Non-pigmented ciliary epithelial cell (primary cell): ENCODE results near the gene CELF3.
"Not testable (repeated sequence)": the region's sequence is repeated elsewhere in the genome, so short reads cannot be mapped to it uniquely, and the experiment has no call there.

ENCODE experiments used
- DNase-seq: peaks from one replicate; pipeline ENCODE4 v3.0.0-alpha.2; 2010; ENCODE audit warnings: low read depth

Gene CELF3

GRCh38 chr1:151716771-151717631 is at the start of gene CELF3:
Gene CELF3 (minus strand): TSS chr1:151716803. CDS start chr1:151716020, 783 bp downstream.
- no peak for DNase-seq

- DNase-seq: no peak
Observed at GRCh38 chr1:151763990-151764389, 47.4 kb upstream of the CELF3 start.

GRCh38 chr1:151762941-151763921 is 46.6 kb upstream of the CELF3 start, which contains the start of gene MRPL9:
Gene MRPL9 (minus strand): TSS chr1:151763496. CDS start chr1:151763479, 17 bp downstream.
- DNase-seq: peak; percentile 23

GRCh38 chr1:151760597-151761385 is 44.2 kb upstream of the CELF3 start:
- no peak for DNase-seq

GRCh38 chr1:151759241-151759640 is 42.6 kb upstream of the CELF3 start:
- no peak for DNase-seq

GRCh38 chr1:151756291-151756690 is 39.7 kb upstream of the CELF3 start:
- DNase-seq: no peak

GRCh38 chr1:151741516-151741915 is 24.9 kb upstream of the CELF3 start:
- DNase-seq: no peak

- DNase-seq: no peak
Observed at GRCh38 chr1:151739590-151740355, 23.2 kb upstream of the CELF3 start.

- DNase-seq: no peak
Observed at GRCh38 chr1:151737479-151737878, 20.9 kb upstream of the CELF3 start.

GRCh38 chr1:151737026-151737425 is 20.4 kb upstream of the CELF3 start:
- no peak for DNase-seq

- not testable (repeated sequence) for DNase-seq
Observed at GRCh38 chr1:151733995-151734394, 17.4 kb upstream of the CELF3 start.

GRCh38 chr1:151733126-151733525 is 16.5 kb upstream of the CELF3 start:
- DNase-seq: no peak

GRCh38 chr1:151729966-151730291 is 13.3 kb upstream of the CELF3 start:
- no peak for DNase-seq

- DNase-seq: no peak
Observed at GRCh38 chr1:151729157-151729965, 12.8 kb upstream of the CELF3 start.

- DNase-seq: peak; percentile 13
Observed at GRCh38 chr1:151728151-151729054, 11.8 kb upstream of the CELF3 start.

- no peak for DNase-seq
Observed at GRCh38 chr1:151723726-151724370, 7.2 kb upstream of the CELF3 start.

GRCh38 chr1:151721788-151722510 is 5.3 kb upstream of the CELF3 start:
- no peak for DNase-seq
